DMS53 treated with DMSO at 0.1 percent for 48 hours (cell line): ENCODE results near the gene HAND2.

Source experiments
- DNase-seq: peaks from one replicate; lab custom pipeline; 2025; ENCODE audit not compliant: unreplicated experiment; lab: John Stamatoyannopoulos, UW

Gene HAND2

DNA sequence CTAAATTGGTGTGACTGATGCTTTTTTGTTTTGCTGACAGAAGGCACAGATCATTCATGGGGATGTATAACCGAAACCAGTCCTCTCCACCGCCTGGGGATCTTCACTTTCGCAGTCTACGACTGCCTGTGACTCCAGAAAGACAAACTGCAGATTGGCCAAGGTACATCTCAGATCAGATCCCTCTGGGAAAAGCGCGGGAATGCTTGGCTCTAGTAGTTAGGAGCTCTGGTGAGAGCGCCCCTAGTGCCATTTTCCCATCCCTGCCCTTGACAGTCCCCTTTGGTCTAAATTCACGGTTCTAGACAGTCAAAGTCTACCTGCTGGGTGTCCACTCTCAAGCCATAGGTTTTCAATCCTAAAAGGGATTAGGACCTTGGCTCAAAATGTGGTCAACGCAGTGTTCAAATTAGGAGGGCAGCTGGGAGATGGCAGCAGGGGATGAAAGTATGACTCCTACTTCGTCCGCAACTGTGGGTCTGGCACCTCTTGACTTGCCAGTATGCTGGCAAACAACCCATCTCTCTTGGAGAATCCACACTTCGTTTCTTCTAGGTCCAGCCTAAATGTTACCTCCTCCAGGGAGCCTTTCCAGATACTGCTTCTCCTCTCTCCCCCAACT is 6.9 kb upstream of the HAND2 start:
- no peak for DNase-seq

- DNase-seq: no peak
These were observed 5.9 kb upstream of the HAND2 start for GRCh38 chr4:173535957-173536356.

DNA sequence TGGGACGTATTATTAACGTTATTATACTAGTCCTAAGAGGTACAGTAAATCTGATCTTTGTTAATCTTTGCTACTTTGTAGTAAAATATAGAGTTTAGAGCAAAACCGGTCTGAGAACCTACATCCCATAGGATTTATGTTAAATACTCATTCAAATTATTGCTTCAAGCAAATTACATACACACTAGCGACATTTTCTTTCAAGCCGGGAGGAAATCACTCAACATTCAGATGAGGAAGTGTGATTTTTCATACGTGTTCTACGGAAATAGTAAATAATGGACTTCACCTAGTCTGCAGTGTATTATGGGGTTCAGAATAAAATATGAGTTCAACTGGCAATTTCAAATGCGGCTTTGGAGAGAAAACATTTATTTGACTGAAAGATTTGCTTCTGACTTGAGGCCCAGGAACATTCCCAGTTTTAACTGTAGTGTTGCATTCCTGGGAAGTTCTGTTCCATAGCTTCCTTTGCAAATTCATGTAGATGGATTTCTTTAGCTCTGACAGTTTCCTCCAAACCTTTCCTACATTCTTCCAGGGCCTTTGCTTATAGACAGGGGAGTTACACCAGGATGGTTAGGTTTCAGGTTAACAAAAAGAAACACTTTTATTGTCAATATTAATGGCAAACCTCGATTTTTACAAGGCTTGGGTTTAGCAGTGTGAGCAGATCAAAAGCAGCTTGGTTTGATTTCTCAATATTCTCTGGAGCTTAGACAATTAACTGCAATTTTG is 5.3 kb upstream of the HAND2 start:
- no peak for DNase-seq

DNA sequence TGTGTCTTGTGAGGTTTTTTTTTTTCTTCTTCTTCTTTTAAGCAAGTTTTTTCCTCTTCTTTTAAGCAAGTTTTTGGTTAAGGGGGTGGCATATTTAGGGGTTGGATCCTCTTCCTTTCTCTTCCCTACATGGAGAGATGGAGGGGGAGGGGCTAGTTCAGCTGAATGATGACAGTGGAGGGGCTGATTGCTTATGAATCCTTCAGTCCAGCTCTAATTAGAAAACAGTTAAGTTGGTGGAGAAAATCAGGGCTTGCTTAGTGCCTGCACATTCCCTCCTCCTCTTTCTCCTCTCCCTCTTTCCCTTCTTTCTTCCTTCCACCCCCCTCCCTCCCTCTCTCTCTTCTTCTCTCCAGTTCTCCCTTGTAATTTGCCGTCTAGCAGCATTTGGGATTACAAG is 4.4 kb upstream of the HAND2 start:
- DNase-seq: no peak

DNA sequence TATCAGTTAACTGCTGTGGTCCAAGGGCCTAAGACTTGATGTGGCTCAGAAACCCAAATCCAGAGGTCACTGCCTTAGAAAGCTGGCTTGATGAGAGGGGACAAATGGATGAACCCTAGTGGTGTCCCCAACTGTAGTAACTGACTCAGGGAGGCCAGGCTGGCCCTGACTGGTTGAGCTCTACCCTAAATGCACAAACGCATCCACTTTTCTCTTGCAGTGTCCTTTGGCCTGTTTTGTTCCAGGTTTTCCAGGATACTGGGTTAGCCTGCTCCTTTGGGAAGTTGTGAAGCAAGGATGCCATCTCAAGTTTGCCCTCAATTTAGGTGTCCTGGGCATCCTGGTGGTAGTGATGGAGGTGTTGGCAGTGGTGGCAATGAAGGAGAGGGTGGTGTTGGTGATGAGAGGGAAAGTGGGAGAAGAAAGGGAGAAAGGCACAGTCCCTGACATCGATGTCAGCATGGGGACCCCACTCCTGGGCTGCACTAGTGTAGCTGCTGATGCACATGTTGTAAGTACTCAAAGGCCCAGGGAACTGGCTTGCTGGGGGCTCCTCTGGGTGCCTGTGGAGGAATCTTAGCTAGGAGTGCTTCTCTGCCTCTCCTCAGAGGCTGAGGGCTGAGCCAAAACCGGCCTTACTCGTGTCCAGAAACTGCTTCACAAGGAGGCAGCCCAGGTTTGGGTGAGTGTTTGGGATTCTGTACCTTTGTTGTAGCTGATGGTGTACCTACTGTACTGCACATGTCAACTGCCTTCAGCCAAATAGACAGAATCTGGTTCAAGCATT is 2.9 kb upstream of the HAND2 start:
- no peak for DNase-seq

DNA sequence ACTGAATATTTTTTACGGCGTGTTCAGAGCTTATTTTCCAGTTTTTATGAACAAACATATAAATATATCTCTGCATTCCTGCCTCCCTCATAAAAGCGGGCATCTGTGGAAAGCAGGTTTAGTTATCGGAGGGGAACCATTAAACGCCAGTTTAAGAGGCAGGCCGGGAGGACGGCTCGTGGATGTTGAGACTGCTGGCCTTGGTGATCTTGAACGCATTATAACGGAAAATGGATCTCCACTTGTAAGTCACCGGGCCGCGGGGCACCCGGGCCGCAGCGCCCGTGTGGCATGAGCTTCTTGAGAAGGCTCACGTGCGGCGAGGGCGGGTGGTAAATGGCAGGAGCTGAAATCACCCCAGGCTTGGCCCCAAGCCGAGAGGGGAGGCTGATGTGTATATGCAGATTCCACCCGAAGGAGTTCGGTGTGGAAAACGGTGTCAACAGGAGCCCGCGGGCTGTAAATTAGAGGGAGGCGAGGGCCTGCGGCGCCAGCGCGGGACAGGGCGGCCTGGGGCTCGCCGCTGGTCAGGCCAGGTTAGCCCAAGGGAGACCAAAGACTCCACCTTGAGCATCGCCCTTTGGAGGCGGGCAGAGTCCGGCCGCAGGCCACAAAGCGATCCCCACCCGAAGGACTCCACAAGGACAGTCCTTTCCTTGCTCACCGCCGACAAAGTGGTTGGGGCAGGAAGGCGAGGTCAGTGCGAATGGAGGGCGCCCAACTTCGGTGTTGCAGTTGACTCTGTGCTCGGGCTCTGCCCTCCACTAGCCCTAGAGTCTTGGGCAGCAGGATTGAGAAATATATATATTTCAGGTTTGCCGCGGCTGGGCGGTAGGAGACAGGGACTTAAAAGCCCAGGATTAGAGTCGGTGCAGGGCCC is 1.3 kb upstream of the HAND2 start:
- DNase-seq: no peak

DNA sequence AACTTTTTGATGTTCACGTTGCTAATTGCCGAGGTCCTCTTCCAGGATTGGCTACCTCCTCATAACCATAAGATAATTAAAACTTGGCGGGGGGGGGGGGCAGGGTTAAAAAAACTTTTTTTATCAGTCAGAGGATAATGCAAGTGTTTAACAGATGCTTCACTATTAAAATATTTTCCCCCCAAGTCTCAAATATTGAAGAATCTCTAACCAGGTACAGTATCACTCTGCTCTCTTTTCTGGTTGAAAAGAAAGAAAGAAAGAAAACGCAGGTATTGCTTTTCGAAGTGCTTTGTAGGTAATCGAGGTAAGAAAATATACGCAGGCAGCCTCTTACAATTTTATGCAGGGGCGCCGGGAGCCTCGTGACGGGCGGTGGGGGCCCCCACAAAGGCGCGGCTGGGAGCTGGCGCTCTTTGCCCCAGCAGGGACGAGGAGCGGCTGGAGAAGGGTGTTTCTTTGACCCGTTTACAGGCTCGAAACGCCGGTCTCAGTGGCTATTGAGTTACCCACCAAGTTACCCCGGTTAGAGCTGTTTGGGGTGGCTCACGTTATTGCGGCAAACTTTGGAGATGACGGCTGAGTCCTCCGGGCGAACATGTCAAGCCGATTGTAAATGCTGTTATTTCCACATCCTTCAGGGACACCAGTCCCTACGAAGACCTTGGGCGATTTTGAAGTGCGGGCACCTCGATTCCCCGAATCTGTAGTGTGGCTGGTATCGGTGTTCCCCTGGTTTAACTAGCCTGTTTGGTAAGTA is 477 bp upstream of the HAND2 start:
- no peak for DNase-seq

- DNase-seq: no peak
These were observed 1.4 kb downstream of the HAND2 start for GRCh38 chr4:173528378-173529321.

DNA sequence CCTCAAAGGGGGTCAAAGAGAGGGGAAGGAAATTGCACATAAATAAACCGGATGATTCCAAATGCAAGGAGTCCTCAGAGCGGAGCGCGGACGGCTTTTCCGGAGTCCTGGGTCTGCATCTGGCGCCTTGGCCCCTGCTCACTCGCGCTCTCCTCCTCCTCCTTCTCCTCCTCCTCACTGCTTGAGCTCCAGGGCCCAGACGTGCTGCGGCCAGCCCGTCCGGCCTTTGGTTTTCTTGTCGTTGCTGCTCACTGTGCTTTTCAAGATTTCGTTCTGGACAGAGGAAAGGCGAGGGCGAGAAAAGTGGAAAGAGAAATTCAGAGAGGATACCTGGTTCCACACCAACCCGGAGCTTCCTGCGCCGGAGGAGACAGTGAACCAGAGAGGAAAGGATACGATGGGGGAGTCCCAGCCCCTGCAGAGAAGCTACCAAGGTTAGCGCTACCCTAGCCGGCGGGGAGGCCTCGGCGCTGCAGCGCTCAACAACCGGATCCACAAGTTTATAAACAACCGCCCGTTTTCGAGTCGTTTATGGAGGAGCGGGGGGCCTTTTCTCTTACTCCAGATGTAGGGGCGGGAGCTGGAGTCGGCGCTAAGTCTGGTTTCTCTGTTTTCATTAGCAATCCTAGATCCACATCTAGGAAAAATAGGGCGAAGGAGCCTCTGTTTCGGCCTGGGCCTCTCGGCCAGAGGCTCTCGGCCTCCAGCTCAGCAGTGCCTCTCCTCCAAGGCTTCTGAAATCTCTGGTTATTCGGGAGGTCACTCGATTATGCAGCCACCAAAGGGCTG is 2.7 kb downstream of the HAND2 start:
- no peak for DNase-seq

DNA sequence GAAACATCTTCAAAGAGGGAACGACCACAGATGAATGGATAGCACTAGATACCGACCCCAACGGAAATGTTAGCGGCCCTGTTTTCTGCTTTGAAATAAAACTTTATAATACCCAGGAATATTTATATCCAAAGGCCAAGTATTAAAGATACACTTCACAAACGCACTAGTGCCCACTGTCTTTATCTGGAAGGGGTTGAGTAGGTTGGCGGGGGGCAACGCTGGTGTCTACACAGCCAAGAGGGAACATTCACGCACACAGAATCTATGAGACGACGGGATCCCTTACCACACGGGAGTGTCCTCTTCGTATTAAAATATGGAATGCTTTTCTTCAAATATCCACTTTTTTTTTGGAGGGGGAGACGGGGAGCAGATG is 3.3 kb downstream of the HAND2 start:
- no peak for DNase-seq

- no peak for DNase-seq
These were observed 4.0 kb downstream of the HAND2 start for GRCh38 chr4:173526027-173526482.

DNA sequence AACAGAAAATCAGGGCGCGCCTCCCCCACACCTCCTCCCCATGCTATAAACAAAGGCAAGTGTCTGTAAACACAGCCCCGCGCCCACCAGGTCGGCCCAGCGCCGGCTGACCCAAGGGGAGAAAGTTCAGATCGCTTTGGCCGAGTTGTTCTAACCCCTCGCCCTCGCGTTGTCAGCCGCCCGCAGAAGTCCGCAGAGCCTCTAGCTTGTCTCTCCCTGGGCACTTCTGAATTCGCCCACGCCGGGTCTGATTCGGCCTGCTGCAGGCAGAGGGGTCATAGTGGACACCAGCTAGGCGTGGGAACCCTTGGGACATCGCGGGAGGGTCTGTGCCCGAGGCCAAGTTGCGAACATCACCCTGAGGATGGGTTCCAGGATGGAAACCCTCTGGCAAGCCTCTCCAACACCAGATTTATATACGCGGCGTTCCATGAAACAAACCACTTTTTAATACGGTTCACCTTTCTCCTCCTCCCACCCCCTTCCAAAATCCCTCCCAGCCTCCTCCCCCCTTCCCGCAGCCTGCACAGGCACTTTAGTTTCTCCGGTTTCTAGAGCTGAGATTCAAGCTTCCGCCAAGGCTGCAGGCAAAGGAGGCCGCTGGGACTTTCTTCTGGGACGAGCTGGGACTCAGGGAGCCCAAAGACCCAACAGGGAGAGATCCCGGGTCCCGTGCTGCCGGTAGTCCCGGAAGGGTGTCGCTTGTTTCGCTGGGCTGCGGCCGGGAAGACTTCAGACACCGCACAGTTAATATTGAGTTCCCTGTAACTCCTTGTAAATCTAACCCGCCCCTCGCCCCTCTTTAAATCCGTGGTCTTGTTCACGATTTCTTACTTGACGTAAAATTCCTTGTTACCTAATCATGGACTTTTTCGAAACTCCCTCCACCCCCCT is 4.7 kb downstream of the HAND2 start:
- DNase-seq: no peak

DNA sequence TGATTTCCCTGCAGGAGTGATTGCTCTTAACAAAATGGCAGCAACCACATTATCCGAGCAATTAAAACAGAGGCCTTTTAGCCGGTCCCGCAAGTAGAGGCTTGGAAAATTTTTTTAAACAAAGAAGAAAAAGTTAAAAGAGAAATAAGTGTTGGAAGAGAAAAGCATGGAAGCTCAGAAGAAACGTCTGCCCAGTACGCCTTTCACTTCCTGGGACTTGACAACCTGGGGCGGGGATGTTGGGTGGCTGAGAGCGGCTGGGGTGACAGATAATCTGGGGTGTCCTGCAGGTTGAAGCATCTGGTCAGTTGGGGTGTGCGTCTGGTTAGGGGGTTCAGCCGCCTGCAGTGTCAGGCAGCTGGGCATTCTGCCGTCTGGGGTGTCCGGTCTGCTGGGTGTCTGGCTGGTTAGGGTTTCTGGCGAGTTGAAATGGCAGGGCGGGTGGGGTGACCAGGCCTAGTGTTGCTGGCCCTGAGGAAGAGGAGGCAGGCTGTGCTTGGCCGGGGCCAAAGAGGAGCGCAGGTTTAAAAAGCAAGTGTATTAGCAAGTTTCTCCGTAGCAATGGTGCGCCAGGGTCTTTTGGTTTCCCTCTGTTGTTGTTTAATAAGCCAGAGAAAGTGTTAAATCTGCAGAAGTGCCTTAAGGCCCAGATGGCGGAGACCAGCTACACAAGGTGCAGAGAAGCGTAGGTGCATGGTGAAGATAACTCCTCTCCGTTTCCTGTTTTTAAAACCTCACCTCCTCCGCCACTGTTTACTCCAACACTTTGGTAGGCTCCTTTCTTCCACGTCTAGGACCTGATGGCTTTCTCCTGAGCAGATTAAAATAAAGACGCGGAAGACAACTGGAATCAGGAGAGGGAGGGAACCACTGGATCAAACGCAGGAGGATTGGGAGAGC is 5.6 kb downstream of the HAND2 start:
- DNase-seq: no peak

- DNase-seq: no peak
These were observed 7.1 kb downstream of the HAND2 start for GRCh38 chr4:173522951-173523395.

- DNase-seq: peak; percentile 20
These were observed 7.7 kb downstream of the HAND2 start for GRCh38 chr4:173522160-173522950.
